Mesodermal cell (in vitro differentiated cells): ENCODE data around the gene ZNF787.
A peak's percentile ranks its signal among the peaks of the same experiment; 100 is the strongest.
"Not testable (repeated sequence)": the region's sequence is repeated elsewhere in the genome, so short reads cannot be mapped to it uniquely, and the experiment has no call there.

ENCODE experiments used
- H3K27ac ChIP-seq: 2 replicates; pipeline ENCODE4 v1.7.0; 2013; ENCODE audit warnings: mild to moderate bottlenecking, low read depth, low read length, moderate library complexity; ENCODE audit not compliant: severe bottlenecking
- H3K36me3 ChIP-seq: 2 replicates; pipeline ENCODE4 v1.7.1; 2013; ENCODE audit warnings: mild to moderate bottlenecking, low read length, moderate library complexity; ENCODE audit not compliant: control insufficient read depth, insufficient read depth
- H3K4me1 ChIP-seq: one replicate; pipeline ENCODE4 v1.7.1; 2013; ENCODE audit warnings: mild to moderate bottlenecking, low read length; ENCODE audit not compliant: insufficient read depth, control insufficient read depth, poor library complexity, severe bottlenecking
- H3K4me3 ChIP-seq: 2 replicates; pipeline ENCODE4 v1.7.0; 2013; ENCODE audit warnings: low read length, control low read depth, mild to moderate bottlenecking; ENCODE audit not compliant: insufficient read depth, poor library complexity, severe bottlenecking; ENCODE audit errors: extremely low read depth
- H3K9me3 ChIP-seq: 2 replicates; pipeline ENCODE4 v1.7.1; 2013; ENCODE audit warnings: mild to moderate bottlenecking, low read length, moderate library complexity; ENCODE audit not compliant: control insufficient read depth
- WGBS, 2 experiments: methylation state at CpG; one replicate each; pipeline ENCODE4 v1.1.5; 2013; ENCODE audit warnings: missing lambda C conversion rate in 2 of 2; ENCODE audit not compliant: insufficient coverage in 2 of 2; 5-methylcytosine and 5-hydroxymethylcytosine counted together

ZNF787 gene

GRCh38 chr19:56155124-56155687 lies 34.1 kb upstream of the ZNF787 start:
- no peak overlapping the region for H3K27ac ChIP-seq
- H3K36me3 ChIP-seq = peaks cover 45% of the 10 kb centered on the region
- no peak overlapping the region for H3K4me3 ChIP-seq
- 74 to 80% methylated on average over 13 to 14 of the region's 17 CpGs for WGBS, 2 experiments
- no peaks in the 10 kb centered on the region for H3K9me3 ChIP-seq
- H3K4me1 ChIP-seq = peaks cover 11% of the 10 kb centered on the region

- Histone ChIP-seq H3K4me1 (peaks cover 11% of the 10 kb centered on the region), H3K9me3 (no peaks in the 10 kb centered on the region), H3K27ac (peak overlapping the region; percentile 46), H3K36me3 (peaks cover 47% of the 10 kb centered on the region), H3K4me3 (no peak overlapping the region)
- 17 to 24% methylated on average over 5 to 6 of the region's 6 CpGs for WGBS, 2 experiments
These were observed 32.4 kb upstream of the ZNF787 start for GRCh38 chr19:56153507-56153906.

GRCh38 chr19:56152644-56153043 lies 31.5 kb upstream of the ZNF787 start:
- H3K4me3 ChIP-seq = no peak overlapping the region
- 84 to 85% methylated on average over 2 of the region's 2 CpGs for WGBS, 2 experiments
- peaks cover 51% of the 10 kb centered on the region for H3K36me3 ChIP-seq
- H3K9me3 ChIP-seq = no peaks in the 10 kb centered on the region
- peaks cover 11% of the 10 kb centered on the region for H3K4me1 ChIP-seq
- peak overlapping the region; percentile 46 for H3K27ac ChIP-seq

GRCh38 chr19:56150358-56150757 lies 29.3 kb upstream of the ZNF787 start:
- H3K36me3 ChIP-seq = peaks cover 51% of the 10 kb centered on the region
- 93 to 96% methylated on average over 7 to 8 of the region's 11 CpGs for WGBS, 2 experiments

GRCh38 chr19:56149656-56150038 lies 28.6 kb upstream of the ZNF787 start:
- 100% methylated on average over 3 to 4 of the region's 5 CpGs for WGBS, 2 experiments
- Histone ChIP-seq H3K4me3 (no peak overlapping the region), H3K9me3 (no peaks in the 10 kb centered on the region), H3K4me1 (peaks cover 11% of the 10 kb centered on the region), H3K27ac (no peak overlapping the region), H3K36me3 (peaks cover 49% of the 10 kb centered on the region)

More at GRCh38 chr19:56150358-56150757, 29.3 kb upstream of the ZNF787 start:
- Histone ChIP-seq H3K4me1 (peaks cover 11% of the 10 kb centered on the region), H3K4me3 (no peak overlapping the region), H3K27ac (no peak overlapping the region), H3K9me3 (no peaks in the 10 kb centered on the region)

- H3K9me3 ChIP-seq, H3K27ac ChIP-seq, H3K4me3 ChIP-seq: not testable (repeated sequence)
- Histone ChIP-seq H3K4me1 (peaks cover 11% of the 10 kb centered on the region), H3K36me3 (peaks cover 47% of the 10 kb centered on the region)
- WGBS, 2 experiments = 95 to 98% methylated on average over 6 to 11 of the region's 12 CpGs
These were observed 28.0 kb upstream of the ZNF787 start for GRCh38 chr19:56148955-56149655.

GRCh38 chr19:56148096-56148495 lies 27.0 kb upstream of the ZNF787 start:
- Histone ChIP-seq H3K36me3 (peaks cover 50% of the 10 kb centered on the region), H3K4me1 (peaks cover 3% of the 10 kb centered on the region), H3K27ac (no peak overlapping the region), H3K4me3 (no peak overlapping the region), H3K9me3 (no peaks in the 10 kb centered on the region)
- WGBS, 2 experiments = 92 to 97% methylated on average over 12 of the region's 15 CpGs

GRCh38 chr19:56147307-56147706 lies 26.2 kb upstream of the ZNF787 start:
- no peaks in the 10 kb centered on the region for H3K4me1 ChIP-seq
- 98% methylated on average over 14 to 22 of the region's 22 CpGs for WGBS, 2 experiments
- peaks cover 51% of the 10 kb centered on the region for H3K36me3 ChIP-seq
- no peaks in the 10 kb centered on the region for H3K9me3 ChIP-seq
- H3K4me3 ChIP-seq = no peak overlapping the region
- no peak overlapping the region for H3K27ac ChIP-seq

- no peak overlapping the region for H3K4me3 ChIP-seq
- no peaks in the 10 kb centered on the region for H3K9me3 ChIP-seq
- 98 to 99% methylated on average over 23 to 29 of the region's 31 CpGs for WGBS, 2 experiments
- no peak overlapping the region for H3K27ac ChIP-seq
- H3K4me1 ChIP-seq = no peaks in the 10 kb centered on the region
- H3K36me3 ChIP-seq = peaks cover 51% of the 10 kb centered on the region
These were observed 25.8 kb upstream of the ZNF787 start for GRCh38 chr19:56146904-56147303.

GRCh38 chr19:56145698-56146097 lies 24.6 kb upstream of the ZNF787 start:
- WGBS, 2 experiments = 93 to 100% methylated on average over 9 to 10 of the region's 10 CpGs
- Histone ChIP-seq H3K9me3 (no peaks in the 10 kb centered on the region), H3K4me1 (no peaks in the 10 kb centered on the region), H3K4me3 (no peak overlapping the region), H3K36me3 (peaks cover 51% of the 10 kb centered on the region), H3K27ac (no peak overlapping the region)

- 91 to 95% methylated on average over 8 to 12 of the region's 12 CpGs for WGBS, 2 experiments
- peaks cover 3% of the 10 kb centered on the region for H3K4me1 ChIP-seq
- no peaks in the 10 kb centered on the region for H3K9me3 ChIP-seq
- H3K4me3 ChIP-seq = no peak overlapping the region
- H3K27ac ChIP-seq = no peak overlapping the region
- H3K36me3 ChIP-seq = peaks cover 48% of the 10 kb centered on the region
These were observed 23.7 kb upstream of the ZNF787 start for GRCh38 chr19:56144831-56145230.
